DMS53 treated with DMSO at 0.1 percent for 48 hours (cell line): ENCODE measurements around the gene LEMD1.
A peak's percentile ranks its signal among the peaks of the same experiment; 100 is the strongest.

Experiments
- DNase-seq: peaks from one replicate; lab custom pipeline; 2025; ENCODE audit not compliant: unreplicated experiment; lab: John Stamatoyannopoulos, UW

LEMD1 gene

GRCh38 chr1:205421798-205422197, at the start of gene LEMD1:
Gene LEMD1 (minus strand): TSS chr1:205422056. CDS start chr1:205420536, 1,520 bp downstream.
- DNase-seq, result no peak

GRCh38 chr1:205470131-205470530, 48.3 kb upstream of the LEMD1 start:
- no peak for DNase-seq

GRCh38 chr1:205466595-205467220, 44.9 kb upstream of the LEMD1 start:
- DNase-seq, result no peak

DNA sequence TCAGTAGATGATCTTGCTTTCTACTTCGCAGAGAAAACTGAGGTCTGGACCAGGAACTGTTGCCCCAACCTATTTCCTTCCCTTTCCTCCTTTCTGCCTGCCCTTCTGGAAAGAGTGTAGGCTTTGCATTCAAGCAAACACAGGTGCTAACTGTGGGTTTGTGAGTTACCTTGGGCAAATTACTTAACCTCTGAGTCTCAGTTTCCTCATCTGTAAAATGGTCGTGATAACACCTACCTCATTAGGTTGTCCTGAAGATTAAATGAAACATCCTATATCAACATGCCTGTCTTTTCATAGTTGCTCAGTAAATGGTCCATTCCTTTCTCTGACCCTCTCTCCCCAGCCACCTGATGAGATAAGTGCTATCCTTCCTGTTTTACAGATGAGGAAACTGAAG, 43.5 kb upstream of the LEMD1 start:
- DNase-seq, result no peak

DNA sequence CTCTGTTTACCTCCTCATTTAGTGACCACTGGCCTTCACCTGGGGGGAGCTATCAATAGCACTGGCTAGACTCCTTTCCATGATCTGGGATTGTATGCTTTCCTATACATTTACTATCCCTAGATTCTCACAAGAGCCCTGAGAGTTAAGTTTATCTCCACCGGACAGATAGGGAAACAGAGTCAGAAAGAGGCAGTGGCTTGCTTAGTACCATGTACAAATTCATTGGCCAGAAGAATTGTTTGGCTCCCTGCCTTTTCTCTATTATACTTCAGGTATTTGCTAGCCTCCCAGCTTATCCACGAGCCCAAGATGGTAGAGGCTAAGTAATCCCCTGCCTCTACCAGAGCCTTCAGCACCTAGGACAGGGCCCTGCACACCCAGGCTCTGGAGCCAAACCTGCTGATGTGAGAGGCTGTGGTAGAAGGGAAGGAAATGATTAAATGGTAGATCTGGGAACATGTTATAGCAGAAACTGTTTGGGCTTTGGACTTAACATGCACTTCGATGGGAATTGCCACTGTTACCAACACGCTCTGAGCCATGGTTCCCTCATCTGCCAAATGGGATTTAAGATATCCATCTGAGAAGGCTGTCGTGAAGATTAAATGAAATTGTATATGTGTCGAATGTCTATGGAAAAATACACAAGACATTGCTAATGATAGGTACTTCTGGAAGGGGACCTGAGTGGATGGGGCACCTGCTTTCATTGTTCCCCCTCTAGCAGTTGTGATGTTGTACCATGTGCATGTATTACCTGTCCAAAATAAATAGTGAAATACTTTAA, 37.1 kb upstream of the LEMD1 start:
- DNase-seq, result no peak

GRCh38 chr1:205456868-205457745, 35.3 kb upstream of the LEMD1 start:
- peak; percentile 66 for DNase-seq

DNA sequence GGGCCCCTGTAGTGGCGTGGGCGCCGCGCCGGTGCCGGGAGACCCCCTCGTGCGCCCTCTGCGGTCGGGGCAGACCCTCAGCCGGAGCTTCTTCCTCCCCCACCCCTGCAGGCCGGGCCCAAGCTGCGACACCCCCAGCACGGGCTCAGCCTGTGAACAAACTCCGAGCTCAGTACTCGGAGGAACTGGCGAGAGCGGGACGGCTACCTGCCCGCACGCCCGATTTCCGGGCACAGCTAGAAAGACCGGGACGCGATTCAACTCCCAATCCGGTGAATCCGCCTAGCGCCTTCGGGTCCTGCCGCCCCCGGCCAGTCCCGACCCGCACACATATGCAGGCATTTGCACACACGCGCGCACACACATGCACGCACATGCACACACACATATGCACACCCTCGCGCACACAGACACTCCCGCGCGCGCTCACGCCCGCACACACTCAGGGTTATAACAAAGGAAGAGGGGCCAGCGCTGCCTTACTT, 34.6 kb upstream of the LEMD1 start:
- DNase-seq, result peak; percentile 29

DNA sequence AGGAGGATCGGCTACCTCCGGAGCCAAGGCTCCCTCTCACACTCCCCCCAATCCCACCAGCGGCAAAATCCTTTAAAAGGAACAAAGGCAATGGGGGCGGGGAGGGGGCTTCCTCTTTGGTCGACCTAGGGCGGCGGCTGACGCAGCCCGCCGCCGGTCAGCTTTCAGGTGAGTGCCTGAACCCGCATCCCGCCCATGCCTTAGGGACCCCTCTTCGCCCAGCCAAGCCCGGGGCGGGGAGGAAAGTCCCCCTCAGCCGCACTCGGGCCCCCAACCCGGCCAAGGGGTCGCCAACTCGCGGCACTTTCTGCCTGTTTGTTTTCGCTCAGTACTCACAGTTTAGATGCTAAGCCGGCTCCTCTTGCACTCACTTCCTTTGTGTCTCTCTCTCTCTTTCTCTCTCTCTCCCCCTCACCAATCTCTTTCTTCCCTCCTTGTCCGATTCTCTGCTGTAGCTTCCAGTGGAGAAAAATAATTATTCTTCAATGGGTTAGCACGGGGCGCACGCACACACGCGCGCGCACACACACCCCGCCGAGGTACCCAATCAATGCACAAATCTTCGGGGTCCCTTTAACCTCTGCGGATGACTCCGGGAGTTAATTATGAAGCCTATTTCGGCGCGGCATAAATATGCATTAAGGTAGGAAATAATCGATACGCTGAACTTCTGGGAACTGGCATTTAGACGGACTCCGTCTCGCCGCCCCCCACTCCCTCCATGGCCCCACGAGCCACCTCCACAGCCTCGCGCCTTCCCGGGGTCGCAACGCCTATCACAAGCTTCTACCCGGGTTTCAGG, 33.9 kb upstream of the LEMD1 start, which contains the start of gene BLACAT1:
TSS of gene BLACAT1 (minus strand) at position 465 of the 802 bp plus-strand sequence.
- no peak for DNase-seq

- no peak for DNase-seq
Observed at GRCh38 chr1:205454903-205455335, 33.1 kb upstream of the LEMD1 start.

DNA sequence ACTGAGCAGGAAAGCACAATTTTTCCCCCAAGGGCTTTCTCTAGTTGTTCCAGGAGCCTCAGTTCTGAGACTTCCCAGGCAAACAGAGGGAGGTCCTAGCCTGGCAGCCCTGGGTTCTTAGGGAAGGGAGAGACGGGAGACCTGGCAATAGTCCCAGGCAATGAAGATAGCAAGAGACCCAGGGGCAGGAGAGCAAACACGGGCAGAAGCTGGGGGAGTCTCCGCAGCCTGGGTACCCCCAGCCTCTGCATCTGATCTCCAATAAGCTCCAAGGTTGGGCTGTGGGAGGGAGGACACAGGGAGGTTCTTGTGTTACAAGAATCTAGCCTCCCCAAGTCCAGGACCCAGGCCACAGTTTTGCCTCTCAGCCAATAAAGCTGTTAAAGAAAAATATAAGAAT, 31.6 kb upstream of the LEMD1 start:
- DNase-seq, result no peak

GRCh38 chr1:205452933-205453332, 31.1 kb upstream of the LEMD1 start:
- DNase-seq, result no peak

DNA sequence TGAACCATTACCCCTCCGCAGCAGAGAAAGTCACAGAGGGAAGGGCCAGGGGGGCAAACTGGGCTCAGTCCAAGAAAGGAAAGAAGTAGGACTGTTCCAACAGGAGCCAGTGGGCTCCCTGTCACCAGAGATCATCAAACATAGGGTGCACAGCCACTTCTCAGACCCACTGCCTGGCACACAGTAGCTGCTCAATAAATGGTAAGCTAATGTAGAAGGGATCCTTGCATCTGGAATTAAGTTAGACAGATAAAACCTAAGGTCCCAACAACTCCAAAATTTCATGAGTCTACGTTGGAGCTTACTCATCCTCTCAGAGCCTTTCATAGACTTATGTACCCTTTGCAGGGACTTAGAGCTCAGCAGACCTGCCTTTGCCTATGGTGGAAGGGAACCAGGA, 30.5 kb upstream of the LEMD1 start:
- no peak for DNase-seq

DNA sequence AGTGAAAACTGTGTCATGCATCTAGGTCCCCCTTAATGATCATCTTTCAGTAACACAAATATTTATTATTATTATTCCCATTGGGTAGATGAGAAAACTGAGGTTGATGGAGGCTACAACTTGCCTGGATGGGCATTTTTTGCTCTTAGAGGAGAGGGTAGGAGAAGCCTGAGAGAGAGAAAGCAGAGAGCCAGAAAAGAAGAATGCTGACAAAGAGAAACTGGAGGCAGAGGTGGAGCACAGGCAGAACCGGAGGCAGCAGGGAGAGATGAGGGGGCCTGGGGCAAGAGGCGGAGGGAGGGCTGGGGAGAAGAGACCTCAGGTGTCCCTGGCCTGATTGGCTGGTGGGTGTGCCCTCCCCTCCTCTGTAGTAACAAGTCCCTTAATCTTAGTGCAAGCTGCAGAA, 29.9 kb upstream of the LEMD1 start:
- DNase-seq, result no peak

DNA sequence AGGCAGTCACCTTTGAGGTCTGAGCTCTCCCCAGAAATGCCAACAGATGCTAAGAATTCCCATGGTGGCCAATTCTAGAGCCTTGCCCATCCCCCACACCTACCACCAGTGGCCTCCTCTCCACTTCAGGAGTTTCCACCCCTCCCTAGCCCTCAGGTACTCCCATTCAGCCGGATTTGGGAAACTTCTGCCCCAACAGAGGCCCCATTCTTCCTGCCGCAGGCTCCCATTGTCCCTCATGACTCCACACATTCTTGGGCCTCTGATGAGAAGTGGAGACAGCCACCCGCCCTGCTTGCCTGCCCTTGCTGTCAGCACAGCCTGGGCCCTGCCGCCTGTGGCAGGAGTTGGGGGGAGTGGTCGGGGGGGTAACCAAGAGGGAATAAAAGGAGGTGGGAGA, 29.3 kb upstream of the LEMD1 start:
- DNase-seq, result no peak

DNA sequence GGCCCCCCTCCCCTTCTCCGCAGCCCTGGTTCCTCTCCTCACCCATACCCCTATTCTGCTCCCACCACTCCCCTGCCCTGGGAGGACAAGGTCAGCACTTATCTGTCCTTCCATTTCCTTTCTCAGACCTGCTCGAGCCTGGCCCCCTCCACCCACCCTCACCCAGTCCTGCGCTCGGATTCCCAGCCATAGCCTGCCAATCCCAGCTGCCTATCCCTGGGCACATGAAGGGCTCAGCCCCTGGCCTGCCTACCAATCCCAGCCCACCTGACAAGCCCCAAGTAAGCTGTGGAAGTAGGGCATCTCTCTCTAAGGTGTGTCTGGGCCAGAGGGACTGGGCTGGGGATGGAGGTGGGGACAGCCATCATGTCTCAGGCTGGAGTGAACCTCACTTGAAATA, 28.6 kb upstream of the LEMD1 start:
- no peak for DNase-seq

DNA sequence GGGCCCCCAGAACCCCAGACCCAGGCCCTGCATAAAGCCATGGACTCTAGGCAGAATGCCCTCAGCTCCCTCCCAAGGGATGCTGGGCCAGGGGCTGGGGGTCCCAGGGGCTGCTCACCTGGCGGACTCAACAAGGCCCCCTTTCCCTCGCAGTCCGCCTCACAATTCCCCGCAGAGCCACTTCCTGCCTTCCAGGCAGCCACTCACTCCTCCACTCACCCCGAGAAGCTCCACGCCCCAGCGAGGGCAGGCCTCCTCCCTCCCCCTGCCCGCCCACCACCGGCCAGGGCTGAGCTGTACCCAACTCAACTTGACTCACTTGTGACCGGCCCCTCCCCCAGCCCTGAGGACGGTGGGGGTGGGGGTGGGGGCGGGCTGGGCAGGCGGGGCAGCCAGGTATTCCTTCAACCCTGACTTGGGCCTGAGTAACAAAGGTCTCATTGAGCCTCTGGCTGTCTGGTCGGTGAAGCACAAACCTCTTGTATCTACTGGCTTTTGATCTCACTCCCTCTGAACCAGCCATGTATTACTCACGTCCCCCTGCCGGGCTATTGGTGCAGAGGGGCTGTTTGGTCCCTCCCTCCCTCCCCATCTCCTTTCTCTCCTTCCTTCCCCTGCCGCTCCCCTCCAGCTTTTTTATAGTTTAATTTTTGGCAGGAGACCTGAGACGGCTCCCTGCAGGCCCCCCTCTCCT, 28.0 kb upstream of the LEMD1 start:
- peak; percentile 92 for DNase-seq

DNA sequence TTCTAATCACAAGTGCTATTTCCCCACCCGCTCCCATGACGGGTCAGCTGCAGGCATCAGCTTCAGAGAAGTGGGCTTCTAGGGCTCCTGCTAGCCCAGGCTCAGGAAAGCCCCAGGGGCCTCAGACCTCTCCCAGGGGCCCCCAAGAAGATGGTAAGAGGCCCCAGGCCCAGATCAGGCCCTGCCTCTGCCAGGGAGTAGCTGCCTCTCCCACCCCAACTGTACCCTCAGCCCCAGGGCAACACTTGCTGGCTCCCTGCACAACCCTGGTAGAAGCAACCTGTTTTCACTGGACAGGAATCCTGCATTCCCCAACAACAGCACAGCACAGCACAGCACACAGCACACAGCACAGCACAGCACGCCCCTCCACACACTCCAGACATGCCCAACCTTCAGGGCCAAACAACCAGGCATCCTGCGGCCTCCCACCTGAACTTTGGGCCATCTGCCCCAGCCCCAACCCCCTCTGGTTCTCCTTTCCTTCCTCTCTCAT, 27.4 kb upstream of the LEMD1 start:
- no peak for DNase-seq

- DNase-seq, result no peak
Observed at GRCh38 chr1:205448540-205449253, 26.8 kb upstream of the LEMD1 start.
